Activated CD8-positive, alpha-beta T cell treated with anti-CD3 and anti-CD28 coated beads for 36 hours (primary cell): ENCODE data around the gene A2M. TPM values are rescaled to one million over a fixed set of nuclear protein-coding genes. Genes with fewer than 3 reads are reported as not detected.

Source experiments
- ATAC-seq: fragments of 200-7000 bp; cut with Tn5 transposase; one replicate; pipeline ENCODE4 v1.10.0; 2021; ENCODE audit warnings: mild to moderate bottlenecking, moderate library complexity
- CTCF ChIA-PET: fragments of 350-600 bp; sonication (Branson Sonifier 250); formaldehyde crosslinking; loops from one replicate; lab custom pipeline; 2021; ENCODE audit warnings: antibody characterized with exemption; lab: Charles Lee
- POLR2A ChIA-PET: fragments of 350-600 bp; sonication (Branson Sonifier 250); formaldehyde crosslinking; loops from one replicate; lab custom pipeline; 2021; ENCODE audit warnings: antibody characterized with exemption; lab: Charles Lee
- DNase-seq: peaks from one replicate; pipeline ENCODE4 v3.0.0-alpha.2; 2020
- H3K27ac Mint-ChIP-seq: one replicate; pipeline ENCODE4 v1.8.0; 2021; ENCODE audit warnings: mild to moderate bottlenecking, mixed read lengths
- H3K27me3 Mint-ChIP-seq: one replicate; pipeline ENCODE4 v1.8.0; 2021; ENCODE audit warnings: mixed read lengths
- H3K36me3 Mint-ChIP-seq: one replicate; pipeline ENCODE4 v1.8.0; 2021; ENCODE audit warnings: low read depth, mixed read lengths
- H3K4me1 Mint-ChIP-seq: one replicate; pipeline ENCODE4 v1.8.0; 2021; ENCODE audit warnings: low read depth, mixed read lengths
- H3K4me3 Mint-ChIP-seq: one replicate; pipeline ENCODE4 v1.8.0; 2021; ENCODE audit warnings: mild to moderate bottlenecking, moderate library complexity, mixed read lengths
- H3K9me3 Mint-ChIP-seq: one replicate; pipeline ENCODE4 v1.8.0; 2021; ENCODE audit warnings: mixed read lengths
- CTCF ChIP-seq: fragments of 200-600 bp; IDR thresholded peaks from one replicate; pipeline ENCODE4 v1.8.0; 2022; ENCODE audit warnings: antibody characterized with exemption, mild to moderate bottlenecking
- intact Hi-C: fragments of 100-400 bp; cut with micrococcal nuclease; formaldehyde crosslinking; loops from one replicate; pipeline ENCODE4 v1.10.0; 2022
- total RNA-seq, 2 experiments: library from RNA; stranded (reverse); gene quantifications; one replicate each; pipeline ENCODE4 v1.2.3, GENCODE V29; 2021

The A2M gene
- not detected for total RNA-seq

DNA sequence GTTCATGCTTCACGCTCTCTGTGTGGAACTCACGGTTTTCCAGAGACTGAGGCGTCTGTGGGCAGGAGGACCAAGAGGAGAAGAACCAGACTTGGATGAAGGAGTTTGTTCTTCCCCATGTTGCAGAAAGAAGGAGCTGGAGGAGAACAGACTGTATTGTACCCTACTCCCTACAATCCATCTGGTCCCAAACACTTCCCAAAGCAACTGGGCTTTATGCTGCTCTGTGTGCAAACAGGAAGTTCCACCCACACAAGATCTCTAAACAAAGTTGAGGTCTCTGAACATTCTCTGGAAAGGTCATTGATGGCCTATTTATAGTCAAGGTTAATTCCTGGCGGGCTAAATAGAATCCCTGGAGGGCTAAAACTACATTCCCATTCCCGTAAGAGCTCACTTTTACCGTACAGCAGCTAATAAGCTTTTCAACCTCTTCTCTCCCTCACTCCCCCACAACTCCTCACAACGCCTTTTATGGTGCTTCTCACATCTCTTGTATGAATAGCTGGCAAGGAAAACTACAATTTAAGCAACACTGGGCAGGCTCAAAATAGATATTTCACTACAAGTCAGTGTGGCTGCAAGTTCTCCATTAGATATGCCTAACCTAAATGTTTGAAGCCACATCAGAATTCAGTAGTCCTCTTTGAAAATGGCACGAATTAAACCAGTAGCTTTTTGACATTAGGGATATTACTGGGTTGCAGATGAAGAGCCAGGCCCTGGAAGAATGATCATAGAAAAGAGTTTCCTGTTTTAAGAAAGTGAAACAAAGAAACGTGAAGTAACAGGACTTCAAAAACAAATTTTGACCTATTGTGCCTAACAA, at the start of gene A2M:
Gene A2M (minus strand): TSS at position 189 of the 829 bp plus-strand sequence. CDS start 70 bp downstream, at position 119.
- no peak for DNase-seq
- TF ChIP-seq CTCF: no peak
- no peak for ATAC-seq
- Mint-ChIP-seq H3K4me3 (no peak within 1 kb of the TSS), H3K27me3 (peaks cover 1% of the 10 kb centered on the region), H3K9me3 (no peaks in the 10 kb centered on the region), H3K36me3 (peaks cover 3% of the 10 kb centered on the region), H3K4me1 (peaks cover 22% of the 10 kb centered on the region), H3K27ac (no peak within 1 kb of the TSS)
- ChIA-PET POLR2A (no interaction called here), CTCF (interaction anchor here (1.2 to 1.6 kb wide), 2 partner anchors 12 to 66 kb away, joined by 4 to 5 read pairs; no protein-coding TSS in a partner anchor)
- intact Hi-C loops: no loop called here

- Mint-ChIP-seq H3K4me1 (no peaks in the 10 kb centered on the region), H3K27ac (no peak overlapping the region), H3K36me3 (no peaks in the 10 kb centered on the region), H3K4me3 (no peak overlapping the region), H3K27me3 (no peaks in the 10 kb centered on the region), H3K9me3 (no peaks in the 10 kb centered on the region)
- POLR2A ChIA-PET: no interaction called here
- intact Hi-C loops: no loop called here
- no peak for TF ChIP-seq CTCF
- DNase-seq: no peak
- ATAC-seq: no peak
- CTCF ChIA-PET: no interaction called here
Observed at GRCh38 chr12:9163392-9163791, 47.7 kb upstream of the A2M start.

- H3K27ac Mint-ChIP-seq: no peak overlapping the region
- POLR2A ChIA-PET: no interaction called here
- CTCF ChIA-PET: no interaction called here
- no peaks in the 10 kb centered on the region for H3K9me3 Mint-ChIP-seq
- DNase-seq (no peak), ATAC-seq (no peak)
- no peak for TF ChIP-seq CTCF
- intact Hi-C loops: no loop called here
- no peaks in the 10 kb centered on the region for H3K36me3 Mint-ChIP-seq
- H3K27me3 Mint-ChIP-seq: no peaks in the 10 kb centered on the region
- H3K4me3 Mint-ChIP-seq: no peak overlapping the region
- H3K4me1 Mint-ChIP-seq: no peaks in the 10 kb centered on the region
Observed at GRCh38 chr12:9156119-9156518, 40.4 kb upstream of the A2M start.

DNA sequence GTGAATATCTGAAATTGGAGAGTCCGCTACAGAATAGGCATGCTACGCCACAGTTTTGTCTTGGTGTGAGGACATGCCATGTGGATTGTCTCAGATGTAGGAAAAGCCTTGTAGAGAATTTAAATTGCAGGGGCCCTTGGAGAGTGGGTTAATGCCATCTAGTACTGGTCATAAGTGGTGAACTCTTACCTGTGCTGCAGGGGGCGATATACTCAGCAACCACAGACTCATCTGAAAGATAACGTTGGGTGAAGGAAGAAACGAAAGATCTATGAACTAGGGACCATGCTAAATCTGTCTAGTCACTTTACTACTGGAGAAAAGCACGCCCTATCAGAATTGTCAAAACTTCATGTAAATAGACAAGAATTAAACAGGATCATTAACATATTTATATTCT, 33.7 kb upstream of the A2M start:
- no peaks in the 10 kb centered on the region for H3K27me3 Mint-ChIP-seq
- CTCF ChIA-PET: interaction anchor here (0.6 to 1.1 kb wide), 4 partner anchors 13 to 30 kb away, joined by 3 to 4 read pairs (median 3); no protein-coding TSS in a partner anchor
- no peak overlapping the region for H3K27ac Mint-ChIP-seq
- peaks cover 16% of the 10 kb centered on the region for H3K9me3 Mint-ChIP-seq
- POLR2A ChIA-PET: no interaction called here
- H3K36me3 Mint-ChIP-seq: peaks cover 5% of the 10 kb centered on the region
- peaks cover 13% of the 10 kb centered on the region for H3K4me1 Mint-ChIP-seq
- TF ChIP-seq CTCF: peak; percentile 22
- intact Hi-C loops: no loop called here
- ATAC-seq (no peak), DNase-seq (peak; percentile 3)
- H3K4me3 Mint-ChIP-seq: no peak overlapping the region

- peaks cover 20% of the 10 kb centered on the region for H3K9me3 Mint-ChIP-seq
- intact Hi-C loops: no loop called here
- no peaks in the 10 kb centered on the region for H3K27me3 Mint-ChIP-seq
- TF ChIP-seq CTCF: no peak
- no peak for DNase-seq
- H3K36me3 Mint-ChIP-seq: peaks cover 9% of the 10 kb centered on the region
- no peak for ATAC-seq
- no peak overlapping the region for H3K27ac Mint-ChIP-seq
- no peak overlapping the region for H3K4me3 Mint-ChIP-seq
- ChIA-PET POLR2A (no interaction called here), CTCF (interaction anchor here (0.6 to 1.1 kb wide), 3 partner anchors 13 to 30 kb away, joined by 3 read pairs; no protein-coding TSS in a partner anchor)
- H3K4me1 Mint-ChIP-seq: peaks cover 13% of the 10 kb centered on the region
Observed at GRCh38 chr12:9148926-9149325, 33.2 kb upstream of the A2M start.
